Measurements from ENCODE around the gene FIBP. TPM values are rescaled to one million over a fixed set of nuclear protein-coding genes. Genes with fewer than 3 reads are reported as not detected.

The FIBP gene
- total RNA-seq, 1 experiment from 2014 or later, result 60.8 TPM

GRCh38 chr11:65883058-65883761 lies 5.1 kb downstream of the FIBP start:
- in situ Hi-C loops (cut with HindIII; ENCODE audit: low pct_unique_long_range_greater_than_20kb, low sequenced_read_pairs), result no loop called here
- no peak for DNase-seq (ENCODE audit: low read depth, low spot score)

- in situ Hi-C loops (cut with HindIII; ENCODE audit: low pct_unique_long_range_greater_than_20kb, low sequenced_read_pairs), result no loop called here
- DNase-seq (ENCODE audit: low read depth, low spot score), result no peak
Observed at GRCh38 chr11:65882120-65883057, 5.9 kb downstream of the FIBP start.

- in situ Hi-C loops (cut with HindIII; ENCODE audit: low pct_unique_long_range_greater_than_20kb, low sequenced_read_pairs), result no loop called here
- DNase-seq (ENCODE audit: low read depth, low spot score), result no peak
Observed at GRCh38 chr11:65880844-65881421, 7.3 kb downstream of the FIBP start.

- DNase-seq (ENCODE audit: low read depth, low spot score), result no peak
- in situ Hi-C loops (cut with HindIII; ENCODE audit: low pct_unique_long_range_greater_than_20kb, low sequenced_read_pairs), result no loop called here
Observed at GRCh38 chr11:65880027-65880426, 8.2 kb downstream of the FIBP start.

- no peak for DNase-seq (ENCODE audit: low read depth, low spot score)
- in situ Hi-C loops (cut with HindIII; ENCODE audit: low pct_unique_long_range_greater_than_20kb, low sequenced_read_pairs), result no loop called here
Observed at GRCh38 chr11:65879617-65880016, 8.7 kb downstream of the FIBP start, which contains the start of gene CTSW. Gene CTSW (plus strand): TSS chr11:65879837. CDS start chr11:65879855, 18 bp downstream.

- in situ Hi-C loops (cut with HindIII; ENCODE audit: low pct_unique_long_range_greater_than_20kb, low sequenced_read_pairs), result no loop called here
- peak; percentile 83 for DNase-seq (ENCODE audit: low read depth, low spot score)
Observed at GRCh38 chr11:65873318-65874156, 14.7 kb downstream of the FIBP start.

GRCh38 chr11:65872586-65873317 lies 15.5 kb downstream of the FIBP start, which contains the start of gene EFEMP2:
Gene EFEMP2 (minus strand): TSS chr11:65872800. CDS start chr11:65872354, 446 bp downstream.
- no peak for DNase-seq (ENCODE audit: low read depth, low spot score)
- in situ Hi-C loops (cut with HindIII; ENCODE audit: low pct_unique_long_range_greater_than_20kb, low sequenced_read_pairs), result no loop called here

GRCh38 chr11:65871811-65872548 lies 16.3 kb downstream of the FIBP start:
- in situ Hi-C loops (cut with HindIII; ENCODE audit: low pct_unique_long_range_greater_than_20kb, low sequenced_read_pairs), result no loop called here
- DNase-seq (ENCODE audit: low read depth, low spot score), result no peak

- no peak for DNase-seq (ENCODE audit: low read depth, low spot score)
- in situ Hi-C loops (cut with HindIII; ENCODE audit: low pct_unique_long_range_greater_than_20kb, low sequenced_read_pairs), result no loop called here
Observed at GRCh38 chr11:65870706-65871681, 17.3 kb downstream of the FIBP start.

GRCh38 chr11:65870307-65870658 lies 18.0 kb downstream of the FIBP start:
- in situ Hi-C loops (cut with HindIII; ENCODE audit: low pct_unique_long_range_greater_than_20kb, low sequenced_read_pairs), result no loop called here
- DNase-seq (ENCODE audit: low read depth, low spot score), result no peak

- in situ Hi-C loops (cut with HindIII; ENCODE audit: low pct_unique_long_range_greater_than_20kb, low sequenced_read_pairs), result no loop called here
- DNase-seq (ENCODE audit: low read depth, low spot score), result no peak
Observed at GRCh38 chr11:65869643-65870306, 18.5 kb downstream of the FIBP start.

- in situ Hi-C loops (cut with HindIII; ENCODE audit: low pct_unique_long_range_greater_than_20kb, low sequenced_read_pairs), result no loop called here
- no peak for DNase-seq (ENCODE audit: low read depth, low spot score)
Observed at GRCh38 chr11:65868907-65869306, 19.4 kb downstream of the FIBP start.

- peak; percentile 42 for DNase-seq (ENCODE audit: low read depth, low spot score)
Observed at GRCh38 chr11:65868076-65868667, 20.1 kb downstream of the FIBP start.

GRCh38 chr11:65867284-65868071 lies 20.8 kb downstream of the FIBP start:
- no peak for DNase-seq (ENCODE audit: low read depth, low spot score)
- in situ Hi-C loops (cut with HindIII; ENCODE audit: low pct_unique_long_range_greater_than_20kb, low sequenced_read_pairs), result no loop called here

More at GRCh38 chr11:65868076-65868667, 20.1 kb downstream of the FIBP start:
- in situ Hi-C loops (cut with HindIII; ENCODE audit: low pct_unique_long_range_greater_than_20kb, low sequenced_read_pairs), result no loop called here

Data from SK-MEL-5 (cell line).